Measurements from ENCODE around the gene PARP2.
A peak's percentile ranks its signal among the peaks of the same experiment; 100 is the strongest.

PARP2 gene

DNA sequence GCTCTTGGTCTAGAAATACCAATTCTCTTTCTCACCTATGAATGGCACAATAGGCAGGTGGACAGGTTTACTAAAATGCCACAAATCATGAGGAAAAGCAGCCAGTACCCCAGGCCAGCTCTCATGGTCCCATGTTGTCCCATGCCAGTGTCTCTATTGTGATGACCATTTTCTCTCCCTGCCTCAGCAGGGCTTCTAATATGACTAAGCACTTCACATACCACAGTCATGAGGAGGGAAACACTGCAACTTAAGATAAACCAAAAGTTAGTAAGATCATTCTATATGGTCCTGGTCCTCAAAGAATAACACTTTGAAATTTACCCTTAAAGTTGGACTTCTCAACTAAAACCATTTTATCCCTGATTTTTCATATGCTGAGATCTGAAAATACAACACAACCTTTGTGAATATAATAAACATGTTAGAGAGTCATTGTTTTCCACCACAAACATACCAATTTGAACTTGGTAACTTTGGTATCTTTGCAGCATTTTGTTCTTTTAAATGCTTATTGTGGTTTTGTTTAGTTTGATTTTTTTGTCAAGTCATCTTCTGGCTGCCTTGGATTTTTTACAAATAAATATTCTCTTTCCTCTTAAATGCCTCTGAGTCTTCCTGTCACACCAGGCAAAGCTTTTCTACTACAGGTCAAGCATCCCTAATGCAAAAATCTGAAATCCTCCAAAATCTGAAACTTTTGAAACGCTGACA is 41.2 kb upstream of the PARP2 start:
- Histone ChIP-seq H3K79me2 (ENCODE audit: insufficient read depth, low read length) (peaks cover 16% of the 10 kb centered on the region), H3K27me3 (ENCODE audit: insufficient read depth, low read length) (no peaks in the 10 kb centered on the region), H3K9me2 (ENCODE audit: low read depth, low read length) (no peaks in the 10 kb centered on the region), H3K36me3 (ENCODE audit: insufficient read depth, low read length) (peaks cover 36% of the 10 kb centered on the region), H3K4me1 (ENCODE audit: insufficient read depth, low read length, severe bottlenecking) (peaks cover 20% of the 10 kb centered on the region), H3K9ac (ENCODE audit: low read length) (no peak overlapping the region), H3K27ac (ENCODE audit: low read depth, low read length, poor library complexity, severe bottlenecking) (no peak overlapping the region), H3K4me3 (ENCODE audit: low read depth, low read length, poor library complexity, severe bottlenecking) (no peak overlapping the region), H3K4me2 (ENCODE audit: low read length) (no peak overlapping the region), H2AFZ (ENCODE audit: low read length) (no peak overlapping the region), H4K20me1 (ENCODE audit: insufficient read depth, low read length) (no peaks in the 10 kb centered on the region), H3F3A (ENCODE audit: insufficient read depth, low read length) (0 out of 2 replicates have a peak, but pooled peaks cover 5% of the 10 kb centered on the region), H3K9me3 (ENCODE audit: low read length) (no peaks in the 10 kb centered on the region)
- TF ChIP-seq CTCF (IDR thresholded peaks at IDR 0.05; ENCODE audit: low read length) (no peak), EZH2 (IDR thresholded peaks at IDR 0.05; ENCODE audit: borderline replicate concordance, low read length) (no peak)

GRCh38 chr14:20305265-20306078 is 38.0 kb upstream of the PARP2 start, which contains the start of gene TTC5:
Gene TTC5 (minus strand): TSS chr14:20305951. CDS start chr14:20305937, 14 bp downstream.
- H3F3A ChIP-seq (ENCODE audit: insufficient read depth, low read length): 0 out of 2 replicates have a peak, but pooled peaks cover 5% of the 10 kb centered on the region
- no peaks in the 10 kb centered on the region for H4K20me1 ChIP-seq (ENCODE audit: insufficient read depth, low read length)
- H2AFZ ChIP-seq (ENCODE audit: low read length): peak within 1 kb of the TSS; percentile 17; the same call in 1 of the 2 replicates
- H3K36me3 ChIP-seq (ENCODE audit: insufficient read depth, low read length): peaks cover 13% of the 10 kb centered on the region
- peaks cover 20% of the 10 kb centered on the region for H3K4me1 ChIP-seq (ENCODE audit: insufficient read depth, low read length, severe bottlenecking)
- H3K27ac ChIP-seq (ENCODE audit: low read depth, low read length, poor library complexity, severe bottlenecking): peak within 1 kb of the TSS; percentile 13
- TF ChIP-seq CTCF (IDR thresholded peaks at IDR 0.05; ENCODE audit: low read length) (peak; percentile 94), EZH2 (IDR thresholded peaks at IDR 0.05; ENCODE audit: borderline replicate concordance, low read length) (no peak)
- peak within 1 kb of the TSS; percentile 90 for H3K4me2 ChIP-seq (ENCODE audit: low read length)
- no peaks in the 10 kb centered on the region for H3K9me2 ChIP-seq (ENCODE audit: low read depth, low read length)
- H3K27me3 ChIP-seq (ENCODE audit: insufficient read depth, low read length): no peaks in the 10 kb centered on the region
- peak within 1 kb of the TSS; percentile 88 for H3K4me3 ChIP-seq (ENCODE audit: low read depth, low read length, poor library complexity, severe bottlenecking)
- H3K9ac ChIP-seq (ENCODE audit: low read length): peak within 1 kb of the TSS; percentile 75
- H3K9me3 ChIP-seq (ENCODE audit: low read length): no peaks in the 10 kb centered on the region
- peaks cover 16% of the 10 kb centered on the region for H3K79me2 ChIP-seq (ENCODE audit: insufficient read depth, low read length)

GRCh38 chr14:20306079-20306423 is 37.4 kb upstream of the PARP2 start:
- Histone ChIP-seq H3K27ac (ENCODE audit: low read depth, low read length, poor library complexity, severe bottlenecking) (no peak overlapping the region), H3K9ac (ENCODE audit: low read length) (no peak overlapping the region), H2AFZ (ENCODE audit: low read length) (no peak overlapping the region), H3K4me3 (ENCODE audit: low read depth, low read length, poor library complexity, severe bottlenecking) (peak overlapping the region; percentile 88), H3K4me1 (ENCODE audit: insufficient read depth, low read length, severe bottlenecking) (peaks cover 20% of the 10 kb centered on the region), H3K27me3 (ENCODE audit: insufficient read depth, low read length) (no peaks in the 10 kb centered on the region), H3K4me2 (ENCODE audit: low read length) (no peak overlapping the region), H3K36me3 (ENCODE audit: insufficient read depth, low read length) (peaks cover 8% of the 10 kb centered on the region), H3K9me2 (ENCODE audit: low read depth, low read length) (no peaks in the 10 kb centered on the region), H3F3A (ENCODE audit: insufficient read depth, low read length) (0 out of 2 replicates have a peak, but pooled peaks cover 5% of the 10 kb centered on the region), H3K9me3 (ENCODE audit: low read length) (no peaks in the 10 kb centered on the region), H3K79me2 (ENCODE audit: insufficient read depth, low read length) (peaks cover 16% of the 10 kb centered on the region), H4K20me1 (ENCODE audit: insufficient read depth, low read length) (no peaks in the 10 kb centered on the region)
- TF ChIP-seq CTCF (IDR thresholded peaks at IDR 0.05; ENCODE audit: low read length) (no peak), EZH2 (IDR thresholded peaks at IDR 0.05; ENCODE audit: borderline replicate concordance, low read length) (no peak)

Data from OCI-LY1 (cell line).